HepG2 (cell line): ENCODE data around the gene MED9. TPM values are rescaled to one million over a fixed set of nuclear protein-coding genes. Genes with fewer than 3 reads are reported as not detected.

Experiments
- ATAC-seq: fragments of 200-7000 bp; cut with Tn5 transposase; 3 replicates; pipeline ENCODE4 v1.9.1; 2020; ENCODE audit warnings: mild to moderate bottlenecking, moderate library complexity
- BruUV-seq: library from RNA; stranded (reverse); fragments of 400-500 nt; replicated peaks from 2 replicates; lab custom pipeline; 2021; lab: Mats Ljungman, UMichigan
- CTCF ChIA-PET: fragments of 300-600 bp; formaldehyde crosslinking; extraction: SDS; loops from one replicate; lab custom pipeline; 2021; ENCODE audit warnings: low total read pairs, inconsistent platforms, low intra/inter-chr PET ratio; lab: Yijun Ruan, JAX
- POLR2A ChIA-PET: fragments of 350-600 bp; sonication (Branson Sonifier 250); formaldehyde crosslinking; loops from one replicate; lab custom pipeline; 2020; ENCODE audit warnings: antibody characterized with exemption, inconsistent platforms; lab: Yijun Ruan, JAX
- DNase-seq: peaks from one replicate; pipeline ENCODE4 v3.0.0-alpha.2; 2015; ENCODE audit warnings: low spot score
- FAIRE-seq: peaks from 3 replicates; lab custom pipeline; 2011; peaks lifted over from hg19 to GRCh38; lab: Jason Lieb, UNC
- H2AFZ ChIP-seq: one replicate; pipeline ENCODE4 v1.6.1; 2011; ENCODE audit warnings: low read length, inconsistent platforms
- H3K27ac ChIP-seq: fragments of 300-600 bp; 3 replicates; pipeline ENCODE4 v1.8.0; 2011; ENCODE audit warnings: mixed run types, mild to moderate bottlenecking, mixed read lengths, low read length, inconsistent platforms; ENCODE audit not compliant: insufficient read depth; ENCODE audit errors: extremely low read length
- H3K27me3 ChIP-seq, 2 experiments: fragments of 200-600 bp in 1 of 2; 2 replicates in 1 of 2; 3 replicates in 1 of 2; pipeline versions ENCODE4 v1.6.0 to v1.8.0; 2011; ENCODE audit warnings: low read length in 2 of 2, mild to moderate bottlenecking in 2 of 2, moderate library complexity in 2 of 2, inconsistent platforms in 1 of 2; ENCODE audit not compliant: insufficient read depth in 2 of 2, control insufficient read depth in 1 of 2
- H3K36me3 ChIP-seq, 2 experiments: fragments of 200-600 bp in 1 of 2; replicated peaks in 1 of 2; 2 replicates in 1 of 2; 3 replicates in 1 of 2; pipeline versions ENCODE4 v1.5.1 to v1.8.0; 2011; ENCODE audit warnings: low read length in 2 of 2, inconsistent platforms in 1 of 2; ENCODE audit not compliant: insufficient read depth in 2 of 2, control insufficient read depth in 1 of 2
- H3K4me1 ChIP-seq: 2 replicates; pipeline ENCODE4 v1.5.1; 2012; ENCODE audit warnings: low read length, inconsistent platforms; ENCODE audit not compliant: insufficient read depth
- H3K4me2 ChIP-seq: 2 replicates; pipeline ENCODE4 v1.6.0; 2011; ENCODE audit warnings: low read depth, low read length, inconsistent platforms
- H3K4me3 ChIP-seq, 3 experiments: fragments of 200-600 bp in 1 of 3; sonication (generic), shearing (Covaris generic) in 1 of 3; replicated peaks in 1 of 3; 2 replicates each; pipeline ENCODE4 v1.5.1; 2011 to 2016; ENCODE audit warnings: low read length in 3 of 3, inconsistent platforms in 2 of 3, low read depth in 2 of 3, mild to moderate bottlenecking in 2 of 3, control low read depth in 1 of 3, mixed read lengths in 1 of 3; ENCODE audit not compliant: insufficient read depth in 1 of 3
- H3K79me2 ChIP-seq: one replicate; pipeline ENCODE4 v1.6.1; 2011; ENCODE audit warnings: low read length, inconsistent platforms; ENCODE audit not compliant: insufficient read depth
- H3K9ac ChIP-seq: 2 replicates; pipeline ENCODE4 v1.6.0; 2011; ENCODE audit warnings: mild to moderate bottlenecking, low read depth, low read length, inconsistent platforms; ENCODE audit not compliant: insufficient read depth
- H3K9me3 ChIP-seq: 2 replicates; pipeline ENCODE4 v1.5.1; 2012; ENCODE audit warnings: mild to moderate bottlenecking, low read length
- H4K20me1 ChIP-seq: 2 replicates; pipeline ENCODE4 v1.6.0; 2011; ENCODE audit warnings: inconsistent platforms, mild to moderate bottlenecking, low read length, moderate library complexity; ENCODE audit not compliant: insufficient read depth
- MIER3 ChIP-seq: IDR thresholded peaks from 2 replicates; pipeline ENCODE4 v1.6.1; 2016; ENCODE audit warnings: missing compliant biosample characterization, borderline replicate concordance
- PBX3 ChIP-seq: sonication (generic); formaldehyde crosslinking; IDR thresholded peaks from 2 replicates; pipeline ENCODE4 v1.8.1; 2023; ENCODE audit warnings: missing genetic modification reagents, inconsistent platforms, borderline replicate concordance
- POLR2G ChIP-seq: fragments of 200-400 bp; formaldehyde crosslinking; IDR thresholded peaks from 2 replicates; pipeline ENCODE4 v1.6.1; 2018; ENCODE audit warnings: mild to moderate bottlenecking, low read depth, low read length, moderate library complexity
- SAFB2 ChIP-seq: sonication (generic); formaldehyde crosslinking; IDR thresholded peaks from 2 replicates; pipeline ENCODE4 v1.5.1; 2020; ENCODE audit warnings: missing genetic modification reagents, low read depth, mild to moderate bottlenecking, borderline replicate concordance
- ZBTB2 ChIP-seq: sonication (generic); formaldehyde crosslinking; IDR thresholded peaks from 2 replicates; pipeline ENCODE4 v1.8.0; 2022; ENCODE audit warnings: low read depth, missing genetic modification reagents
- ZBTB7A ChIP-seq: sonication (generic); formaldehyde crosslinking; IDR thresholded peaks from 2 replicates; pipeline ENCODE4 v1.8.0; 2022; ENCODE audit warnings: mild to moderate bottlenecking, missing genetic modification reagents
- ZNF44 ChIP-seq: sonication (generic); formaldehyde crosslinking; IDR thresholded peaks from 2 replicates; pipeline ENCODE4 v1.5.1; 2020; ENCODE audit warnings: mild to moderate bottlenecking, missing genetic modification reagents
- ZNF501 ChIP-seq: sonication (generic); formaldehyde crosslinking; IDR thresholded peaks from 2 replicates; pipeline ENCODE4 v1.5.1; 2020; ENCODE audit warnings: mild to moderate bottlenecking, moderate library complexity, missing genetic modification reagents
- ZNF687 ChIP-seq: sonication (generic); formaldehyde crosslinking; IDR thresholded peaks from 2 replicates; pipeline ENCODE4 v1.5.1; 2020; ENCODE audit warnings: mild to moderate bottlenecking, missing genetic modification reagents, moderate library complexity
- ZNF740 ChIP-seq: sonication (generic); formaldehyde crosslinking; IDR thresholded peaks from 2 replicates; pipeline ENCODE4 v1.4.0; 2020; ENCODE audit warnings: missing genetic modification reagents
- WGBS: methylation state at CpG from one replicate; pipeline ENCODE4 v1.1.6; 2017; ENCODE audit warnings: low lambda C conversion rate; 5-methylcytosine and 5-hydroxymethylcytosine counted together
- in situ Hi-C: cut with HindIII; loops from 2 replicates; pipeline ENCODE4 v1.10.0; 2017; ENCODE audit warnings: low pct_unique_long_range_greater_than_20kb; ENCODE audit not compliant: extremely low pct_ligation_motif_present
- intact Hi-C: fragments of 100-400 bp; cut with micrococcal nuclease; formaldehyde crosslinking; loops from one replicate; pipeline ENCODE4 v1.10.0; 2022; ENCODE audit not compliant: unreplicated experiment
- polyA plus RNA-seq, 8 experiments: library from polyadenylated mRNA; depleted of rRNA in 3 of 8; stranded (reverse) in 7 of 8; unstranded in 1 of 8; fragments of >200 nt; fragmentation: Illumina TruSeq in 4 of 8; extraction: Trizol in 4 of 8; gene quantifications; 2 replicates each; pipeline versions ENCODE4 v1.2.1 to v1.2.3, GENCODE V29; 2011 to 2016; ENCODE audit warnings: low read depth in 4 of 8, missing spikeins in 1 of 8, mixed read lengths in 1 of 8; ENCODE audit not compliant: insufficient read depth in 1 of 8
- total RNA-seq, 5 experiments: library from RNA; depleted of rRNA; stranded (reverse); fragments of >200 nt; fragmentation: Illumina TruSeq; extraction: Trizol; gene quantifications; 2 replicates each; pipeline ENCODE4 v1.2.3, GENCODE V29; 2016; ENCODE audit warnings: low read depth in 1 of 5

MED9 gene
- total and polyA plus RNA-seq, 2 of the 13 experiments (the other 11 are each of a cell fraction or from before 2014, with no cell fraction given): 11.9 to 15.1 TPM

- Histone ChIP-seq H3K27me3 (peaks cover 4 to 25% of the 10 kb centered on the region in 2 experiments; a peak in 4 of 5 replicates), H3K4me2 (no peak overlapping the region), H3K79me2 (no peaks in the 10 kb centered on the region), H2AFZ (no peak overlapping the region), H3K4me1 (peaks cover 35% of the 10 kb centered on the region), H3K9me3 (no peaks in the 10 kb centered on the region), H3K9ac (no peak overlapping the region), H3K27ac (no peak overlapping the region), H3K36me3 (peaks cover 7 to 15% of the 10 kb centered on the region in 2 experiments; a peak in 4 of 5 replicates), H3K4me3 (no peak overlapping the region), H4K20me1 (no peaks in the 10 kb centered on the region)
- BruUV-seq: no TSS peak
- no peak for FAIRE-seq
- intact Hi-C loops: no loop called here
- ChIA-PET POLR2A (interaction anchor here (3.4 kb wide), 1 partner anchor 49 kb away, joined by 57 read pairs; no protein-coding TSS in a partner anchor), CTCF (no interaction called here)
- TF ChIP-seq SAFB2 (CRISPR knock-in tag) (no peak), ZBTB2 (no peak), ZBTB7A (CRISPR knock-in tag) (no peak), POLR2G (0 out of 2 replicates have a peak, but pooled peaks have one; percentile 23), ZNF501 (CRISPR knock-in tag) (no peak), ZNF687 (CRISPR knock-in tag) (no peak), ZNF44 (CRISPR knock-in tag) (no peak), PBX3 (no peak), MIER3 (no peak), ZNF740 (CRISPR knock-in tag) (0 out of 2 replicates have a peak, but pooled peaks have one; percentile 29)
- DNase-seq: no peak
- ATAC-seq: no peak
- 94% methylated on average over 14 of the region's 14 CpGs for WGBS
- in situ Hi-C loops: no loop called here
Observed at GRCh38 chr17:17494499-17494869, 17.7 kb downstream of the MED9 start.
